ENCODE results near the gene SCYL1.
A peak's percentile ranks its signal among the peaks of the same experiment; 100 is the strongest.

SCYL1 gene

GRCh38 chr11:65574811-65575567, 50.1 kb downstream of the SCYL1 start:
- peak; percentile 47 for FAIRE-seq
- TF ChIP-seq POU2F2 (IDR thresholded peaks at IDR 0.05; ENCODE audit: low read depth, low read length) (peak; percentile 9; the same call in 1 of the 2 replicates), PAX5 (IDR thresholded peaks at IDR 0.05; ENCODE audit: insufficient read depth, low read length, severe bottlenecking) (no peak)
- DNase-seq (ENCODE audit: insufficient read length, low spot score) = no peak

- peak; percentile 51; the same call in 1 of the 2 replicates for TF ChIP-seq TAF1 (IDR thresholded peaks at IDR 0.05; ENCODE audit: low read depth, low read length)
- peak; percentile 69; the same call in 1 of the 2 replicates for TF ChIP-seq POU2F2 (IDR thresholded peaks at IDR 0.05; ENCODE audit: low read depth, low read length)
- TF ChIP-seq POLR2A (IDR thresholded peaks at IDR 0.05; ENCODE audit: low read depth, low read length) = peak; percentile 6; the same call in 1 of the 2 replicates
- TF ChIP-seq POLR2AphosphoS5 (IDR thresholded peaks at IDR 0.05; ENCODE audit: low read depth, low read length) = no peak
- TF ChIP-seq SPI1 (IDR thresholded peaks at IDR 0.05; ENCODE audit: low read depth, low read length) = peak; percentile 89
- TF ChIP-seq PAX5 (IDR thresholded peaks at IDR 0.05; ENCODE audit: insufficient read depth, low read length, severe bottlenecking) = no peak
- FAIRE-seq (peak; percentile 93), DNase-seq (ENCODE audit: insufficient read length, low spot score) (peak; percentile 92)
Observed at GRCh38 chr11:65575568-65576231, 50.8 kb downstream of the SCYL1 start, which contains the start of gene EHBP1L1. Gene EHBP1L1 (plus strand): TSS chr11:65576053. CDS start chr11:65576303, 250 bp downstream.

- no peak for DNase-seq (ENCODE audit: insufficient read length, low spot score)
- FAIRE-seq = peak; percentile 16
- TF ChIP-seq SPI1 (IDR thresholded peaks at IDR 0.05; ENCODE audit: low read depth, low read length) (no peak), POLR2A (IDR thresholded peaks at IDR 0.05; ENCODE audit: low read depth, low read length) (0 out of 2 replicates have a peak, but pooled peaks have one; percentile 5)
Observed at GRCh38 chr11:65576232-65576866, 51.5 kb downstream of the SCYL1 start.

- DNase-seq (ENCODE audit: insufficient read length, low spot score) (no peak), FAIRE-seq (peak; percentile 76)
Observed at GRCh38 chr11:65576867-65577755, 52.2 kb downstream of the SCYL1 start.

GRCh38 chr11:65577756-65578109, 52.9 kb downstream of the SCYL1 start:
- no peak for FAIRE-seq
- DNase-seq (ENCODE audit: insufficient read length, low spot score) = no peak
- TF ChIP-seq POU2F2 (IDR thresholded peaks at IDR 0.05; ENCODE audit: low read depth, low read length) = no peak
- no peak for TF ChIP-seq PAX5 (IDR thresholded peaks at IDR 0.05; ENCODE audit: insufficient read depth, low read length, severe bottlenecking)
- TF ChIP-seq SPI1 (IDR thresholded peaks at IDR 0.05; ENCODE audit: low read depth, low read length) = no peak
- no peak for TF ChIP-seq POLR2A (IDR thresholded peaks at IDR 0.05; ENCODE audit: low read depth, low read length)
- no peak for TF ChIP-seq POLR2AphosphoS5 (IDR thresholded peaks at IDR 0.05; ENCODE audit: low read depth, low read length)
- no peak for TF ChIP-seq TAF1 (IDR thresholded peaks at IDR 0.05; ENCODE audit: low read depth, low read length)

More at GRCh38 chr11:65576867-65577755, 52.2 kb downstream of the SCYL1 start:
- TF ChIP-seq SPI1 (IDR thresholded peaks at IDR 0.05; ENCODE audit: low read depth, low read length) (peak; percentile 68), TAF1 (IDR thresholded peaks at IDR 0.05; ENCODE audit: low read depth, low read length) (no peak), PAX5 (IDR thresholded peaks at IDR 0.05; ENCODE audit: insufficient read depth, low read length, severe bottlenecking) (no peak), POLR2A (IDR thresholded peaks at IDR 0.05; ENCODE audit: low read depth, low read length) (no peak), POLR2AphosphoS5 (IDR thresholded peaks at IDR 0.05; ENCODE audit: low read depth, low read length) (peak; percentile 19; the same call in 1 of the 2 replicates)

GRCh38 chr11:65578134-65578533, 53.3 kb downstream of the SCYL1 start:
- TF ChIP-seq SPI1 (IDR thresholded peaks at IDR 0.05; ENCODE audit: low read depth, low read length) = no peak
- no peak for TF ChIP-seq PAX5 (IDR thresholded peaks at IDR 0.05; ENCODE audit: insufficient read depth, low read length, severe bottlenecking)
- TF ChIP-seq POLR2A (IDR thresholded peaks at IDR 0.05; ENCODE audit: low read depth, low read length) = no peak
- TF ChIP-seq TAF1 (IDR thresholded peaks at IDR 0.05; ENCODE audit: low read depth, low read length) = no peak
- no peak for TF ChIP-seq POU2F2 (IDR thresholded peaks at IDR 0.05; ENCODE audit: low read depth, low read length)
- no peak for TF ChIP-seq POLR2AphosphoS5 (IDR thresholded peaks at IDR 0.05; ENCODE audit: low read depth, low read length)
- no peak for FAIRE-seq
- no peak for DNase-seq (ENCODE audit: insufficient read length, low spot score)

GRCh38 chr11:65578667-65579066, 53.8 kb downstream of the SCYL1 start:
- no peak for TF ChIP-seq SPI1 (IDR thresholded peaks at IDR 0.05; ENCODE audit: low read depth, low read length)
- no peak for TF ChIP-seq POLR2A (IDR thresholded peaks at IDR 0.05; ENCODE audit: low read depth, low read length)
- TF ChIP-seq POU2F2 (IDR thresholded peaks at IDR 0.05; ENCODE audit: low read depth, low read length) = no peak
- TF ChIP-seq POLR2AphosphoS5 (IDR thresholded peaks at IDR 0.05; ENCODE audit: low read depth, low read length) = no peak
- no peak for TF ChIP-seq PAX5 (IDR thresholded peaks at IDR 0.05; ENCODE audit: insufficient read depth, low read length, severe bottlenecking)
- no peak for TF ChIP-seq TAF1 (IDR thresholded peaks at IDR 0.05; ENCODE audit: low read depth, low read length)
- DNase-seq (ENCODE audit: insufficient read length, low spot score) = no peak
- no peak for FAIRE-seq

GRCh38 chr11:65579291-65579690, 54.4 kb downstream of the SCYL1 start:
- FAIRE-seq = no peak
- TF ChIP-seq PAX5 (IDR thresholded peaks at IDR 0.05; ENCODE audit: insufficient read depth, low read length, severe bottlenecking) (no peak), TAF1 (IDR thresholded peaks at IDR 0.05; ENCODE audit: low read depth, low read length) (no peak), POU2F2 (IDR thresholded peaks at IDR 0.05; ENCODE audit: low read depth, low read length) (no peak), POLR2A (IDR thresholded peaks at IDR 0.05; ENCODE audit: low read depth, low read length) (no peak), POLR2AphosphoS5 (IDR thresholded peaks at IDR 0.05; ENCODE audit: low read depth, low read length) (no peak), SPI1 (IDR thresholded peaks at IDR 0.05; ENCODE audit: low read depth, low read length) (no peak)
- no peak for DNase-seq (ENCODE audit: insufficient read length, low spot score)
